GM18517 (cell line): ENCODE data around the gene TRAF5.
"Not testable (repeated sequence)": the region's sequence is repeated elsewhere in the genome, so short reads cannot be mapped to it uniquely, and the experiment has no call there.

Experiments
- ATAC-seq: cut with Tn5 transposase; IDR thresholded peaks from one replicate; pipeline ENCODE4 v1.9.1; 2021; ENCODE audit warnings: mild to moderate bottlenecking, moderate library complexity; ENCODE audit not compliant: unreplicated experiment

TRAF5 gene

DNA sequence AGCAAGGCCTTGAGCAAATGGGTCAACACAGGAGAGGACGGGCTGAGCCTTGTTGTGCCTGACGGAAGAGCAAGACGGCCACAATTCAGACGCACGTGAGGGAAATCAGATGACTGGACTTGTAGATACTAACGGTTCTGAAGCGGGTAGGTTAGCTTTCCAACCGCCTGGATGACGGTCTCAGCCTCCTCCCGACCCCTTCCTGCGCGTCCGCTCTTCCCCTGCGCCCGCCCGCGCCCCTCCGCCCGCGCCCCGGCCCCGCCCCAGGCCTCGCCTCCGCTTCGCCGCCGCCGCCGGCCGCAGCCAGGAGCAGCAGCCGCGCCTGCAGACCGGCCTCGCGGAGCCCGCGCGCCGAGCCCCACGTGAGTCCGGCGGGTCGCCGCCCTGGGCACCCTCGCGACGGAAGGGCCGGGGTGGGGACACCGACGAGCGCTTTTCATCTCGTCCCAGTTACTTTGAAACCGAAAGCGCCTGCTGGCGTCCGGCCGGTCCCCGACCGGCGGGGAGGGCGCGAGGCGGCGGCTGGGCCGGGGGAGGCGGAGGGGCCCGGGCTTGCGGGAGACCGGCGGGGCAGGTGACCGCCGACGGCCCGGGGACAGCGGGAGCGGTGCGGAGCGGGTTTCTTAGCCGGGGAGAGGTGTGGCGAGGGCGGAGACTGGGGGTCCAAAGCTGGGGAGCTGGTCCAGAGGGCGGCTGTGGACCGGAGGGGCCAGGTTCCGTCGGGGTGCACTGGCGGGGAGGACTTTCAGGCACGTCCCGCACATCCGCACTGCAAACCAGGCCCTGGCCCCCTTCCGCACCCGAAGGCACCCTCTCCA, at the start of gene TRAF5:
TSS of gene TRAF5 (plus strand) at position 306 of the 818 bp plus-strand sequence. CDS start 26,407 bp downstream, outside the sequence.
- no peak for ATAC-seq

- ATAC-seq: no peak
These were observed 47.3 kb upstream of the TRAF5 start for GRCh38 chr1:211279340-211279739.

DNA sequence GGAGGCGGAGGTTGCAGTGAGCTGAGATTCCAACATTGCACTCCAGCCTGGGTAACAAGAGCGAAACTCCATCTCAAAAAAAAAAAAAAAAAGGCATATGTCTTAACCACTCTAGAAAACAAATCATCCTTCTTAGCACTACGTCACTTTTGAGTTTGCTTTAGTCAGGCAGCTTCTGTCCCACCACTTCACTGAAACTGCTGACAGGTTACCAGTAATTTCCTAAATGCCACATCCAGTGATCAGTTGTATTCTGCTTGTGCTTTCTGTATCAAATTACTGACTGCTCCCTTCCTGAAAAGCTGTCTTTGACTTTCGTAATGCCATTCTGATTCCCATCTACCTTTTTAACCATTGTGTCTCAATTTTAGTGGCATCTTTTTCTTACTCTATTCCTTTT, 45.7 kb upstream of the TRAF5 start:
- no peak for ATAC-seq

DNA sequence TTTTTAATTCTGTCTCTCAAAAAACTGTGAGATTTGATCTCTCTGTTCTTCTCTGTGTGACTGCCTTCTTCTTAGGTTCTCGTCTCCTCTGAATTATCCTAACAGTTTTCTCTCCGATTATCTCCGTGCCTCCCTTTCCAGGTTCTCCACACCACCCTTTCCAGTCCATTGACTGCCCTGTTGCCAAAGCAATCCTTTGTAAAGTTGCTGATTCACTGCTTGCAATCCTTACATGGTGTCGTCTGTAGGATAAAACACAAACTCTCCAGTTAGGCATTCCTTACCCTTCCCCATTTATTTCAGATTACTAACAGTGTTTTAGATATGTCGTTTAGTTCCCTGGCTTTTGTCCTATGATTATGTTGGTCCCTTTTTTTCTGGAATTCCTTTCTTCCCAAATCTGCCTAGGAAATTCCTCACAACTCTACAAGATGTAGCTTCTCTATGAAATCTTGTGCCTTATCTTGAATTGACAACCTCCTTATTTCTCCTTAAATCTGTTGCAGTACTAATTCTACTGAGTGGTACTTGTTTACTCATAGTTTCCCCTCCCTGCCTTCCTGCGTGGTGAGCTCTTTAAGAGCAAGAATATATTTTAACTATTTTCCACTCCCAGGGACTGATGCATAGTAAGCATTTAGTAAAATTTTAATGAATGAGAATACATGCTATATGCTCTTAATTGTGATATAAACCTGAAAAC, 45.2 kb upstream of the TRAF5 start:
- no peak for ATAC-seq

- ATAC-seq: no peak
These were observed 44.6 kb upstream of the TRAF5 start for GRCh38 chr1:211282023-211282373.

- no peak for ATAC-seq
These were observed 41.4 kb upstream of the TRAF5 start for GRCh38 chr1:211285196-211285595.

GRCh38 chr1:211287218-211287617, 39.4 kb upstream of the TRAF5 start:
- no peak for ATAC-seq

GRCh38 chr1:211292411-211292810, 34.2 kb upstream of the TRAF5 start:
- no peak for ATAC-seq

- ATAC-seq: no peak
These were observed 30.2 kb upstream of the TRAF5 start for GRCh38 chr1:211296396-211296795.

- peak; percentile 93 for ATAC-seq
These were observed 21.6 kb upstream of the TRAF5 start for GRCh38 chr1:211305044-211305443.

DNA sequence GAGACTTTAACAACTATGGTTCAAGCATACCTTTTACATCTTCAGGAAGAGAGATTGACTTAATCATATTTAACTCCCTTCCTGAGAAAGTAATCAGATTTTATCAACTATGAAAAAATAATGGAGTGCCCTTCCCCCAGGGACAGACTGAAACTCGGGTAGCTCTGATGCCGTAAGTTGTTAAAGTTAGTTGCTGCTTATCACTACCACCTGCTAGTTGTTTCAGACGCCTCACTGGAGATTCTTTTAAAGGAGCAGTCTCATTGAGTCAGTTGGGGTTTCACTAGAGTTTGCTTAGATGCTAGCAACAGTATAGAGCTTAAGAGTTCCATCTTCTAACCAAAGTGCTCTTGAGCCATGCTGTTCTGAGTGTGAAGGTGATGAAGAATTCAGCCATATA, 17.0 kb upstream of the TRAF5 start:
- ATAC-seq: no peak

DNA sequence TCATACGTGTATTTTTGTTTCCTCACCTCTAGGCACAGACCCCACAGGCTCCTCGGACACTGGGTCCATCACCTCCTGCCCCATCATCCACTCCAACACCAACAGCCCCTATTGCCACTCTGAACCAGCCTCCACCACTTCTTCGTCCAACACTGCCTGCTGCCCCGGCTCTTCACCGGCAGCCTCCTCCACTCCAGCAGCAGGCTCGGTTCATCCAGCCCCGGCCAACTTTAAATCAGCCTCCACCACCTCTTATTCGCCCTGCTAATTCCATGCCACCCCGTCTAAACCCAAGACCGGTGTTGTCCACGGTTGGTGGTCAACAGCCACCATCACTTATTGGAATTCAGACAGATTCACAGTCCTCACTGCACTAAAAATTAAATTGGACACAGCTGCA, 13.2 kb upstream of the TRAF5 start:
- no peak for ATAC-seq

GRCh38 chr1:211318576-211319280, 7.9 kb upstream of the TRAF5 start:
- no peak for ATAC-seq

GRCh38 chr1:211319892-211320291, 6.7 kb upstream of the TRAF5 start:
- ATAC-seq: no peak

- ATAC-seq: no peak
These were observed 5.7 kb upstream of the TRAF5 start for GRCh38 chr1:211320980-211321379.

GRCh38 chr1:211321646-211322045, 5.0 kb upstream of the TRAF5 start:
- not testable (repeated sequence) for ATAC-seq

- ATAC-seq: no peak
These were observed 3.2 kb upstream of the TRAF5 start for GRCh38 chr1:211323156-211324063.

DNA sequence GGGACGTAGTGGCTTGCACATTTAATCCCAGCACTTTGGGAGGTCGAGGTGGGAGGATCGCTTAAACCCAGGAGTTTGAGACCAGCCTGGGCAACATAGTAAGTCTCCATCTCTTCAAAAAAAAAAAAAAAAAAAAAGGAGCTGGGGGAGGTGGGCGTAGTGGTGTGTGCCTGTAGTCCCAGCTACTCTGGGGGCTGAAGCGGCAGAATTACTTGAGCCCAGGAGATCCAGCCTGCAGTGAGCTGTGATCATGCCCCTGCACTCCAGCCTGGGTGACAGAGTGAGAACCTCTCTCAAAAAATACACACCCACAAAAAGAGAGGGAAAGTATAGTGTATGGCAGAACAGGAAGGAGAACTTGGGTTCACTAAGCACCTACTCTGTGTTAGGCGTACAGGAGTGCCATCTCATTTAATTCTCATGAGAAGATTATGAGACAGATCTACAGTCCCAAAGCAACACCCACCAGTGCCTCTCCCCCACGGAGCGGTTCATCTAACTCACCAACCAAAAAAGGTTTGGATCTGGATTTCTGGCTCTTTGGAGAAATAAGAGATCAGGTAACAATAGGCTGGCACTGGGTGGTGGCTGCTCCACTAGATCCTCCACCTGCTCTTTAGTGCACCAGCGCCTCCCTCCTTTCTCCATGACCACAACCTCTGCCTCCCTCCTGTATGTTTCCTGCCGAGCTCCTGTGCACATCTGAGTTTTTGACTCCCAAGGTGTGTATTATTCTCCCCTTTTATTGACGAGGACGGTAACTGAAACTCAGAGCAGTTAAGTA, 1.4 kb upstream of the TRAF5 start:
- ATAC-seq: no peak

DNA sequence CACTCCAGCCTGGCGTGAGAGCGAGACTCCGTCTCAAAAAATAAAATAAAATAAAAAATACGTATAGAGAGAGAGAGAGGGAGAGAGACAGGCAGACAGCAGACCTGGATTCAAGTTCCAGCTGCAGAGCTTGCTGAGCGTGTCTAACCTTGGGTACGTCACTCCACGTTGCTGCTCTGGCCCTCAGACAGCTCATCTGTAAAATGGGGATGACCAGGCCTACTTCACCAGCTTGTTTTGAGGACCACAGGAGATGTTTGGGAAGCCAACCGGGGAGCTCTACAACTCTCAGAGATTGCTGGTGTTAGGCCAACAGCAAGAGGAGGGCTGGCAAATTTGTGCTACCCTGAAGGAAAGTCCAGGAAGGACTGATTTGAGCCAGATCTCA, 499 bp upstream of the TRAF5 start:
- no peak for ATAC-seq

DNA sequence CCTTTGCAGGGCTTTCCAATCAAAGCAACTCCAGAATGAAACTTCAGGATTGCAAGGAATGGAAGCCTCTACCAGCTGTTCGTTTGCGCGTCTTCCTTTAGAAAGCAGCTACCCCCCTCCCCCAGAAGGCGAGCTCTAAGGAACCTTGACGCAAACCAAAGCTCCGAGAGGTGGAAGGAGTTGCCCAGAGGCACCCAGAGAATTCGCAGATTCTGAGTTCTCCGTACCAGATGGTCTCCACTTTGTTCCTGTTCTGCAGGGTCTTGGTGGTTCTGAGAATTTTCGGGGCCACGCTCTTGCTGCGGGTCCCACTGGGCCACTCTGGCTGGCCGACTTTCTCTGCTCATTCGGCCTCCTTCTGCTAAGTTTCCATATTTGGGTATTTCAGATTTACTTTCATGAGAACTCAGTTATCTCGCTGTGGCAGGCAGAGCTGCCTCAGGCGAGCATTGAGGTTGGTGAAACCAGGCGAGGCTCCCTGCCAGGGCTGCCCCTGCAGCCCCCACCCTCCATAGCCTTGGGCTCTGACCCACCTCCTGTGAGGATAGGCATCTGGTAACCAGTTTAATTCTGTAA, 801 bp downstream of the TRAF5 start:
- ATAC-seq: peak; percentile 47
